Activated CD8-positive, alpha-beta memory T cell treated with anti-CD3 and anti-CD28 coated beads, Interleukin-2, amount 50 U/mL, for 4 hours (primary cell): ENCODE results near the gene APOBEC2.

Experiments
- DNase-seq: peaks from one replicate; pipeline ENCODE4 v3.0.0-alpha.2; 2020

APOBEC2 gene

GRCh38 chr6:41062056-41062455 is 9.1 kb downstream of the APOBEC2 start:
- DNase-seq = no peak

- no peak for DNase-seq
These were observed 10.9 kb downstream of the APOBEC2 start for GRCh38 chr6:41063884-41064285.

GRCh38 chr6:41064841-41065240 is 11.8 kb downstream of the APOBEC2 start:
- DNase-seq = no peak

GRCh38 chr6:41065550-41066026 is 12.6 kb downstream of the APOBEC2 start:
- DNase-seq = no peak

GRCh38 chr6:41066867-41067304 is 13.9 kb downstream of the APOBEC2 start:
- peak; percentile 70 for DNase-seq

- peak; percentile 61 for DNase-seq
These were observed 18.5 kb downstream of the APOBEC2 start for GRCh38 chr6:41071501-41071922.

- DNase-seq = peak; percentile 99
These were observed 19.2 kb downstream of the APOBEC2 start, which contains the start of gene OARD1 for GRCh38 chr6:41071923-41072835. Gene OARD1, minus strand, starts transcription at chr6:41072356. Its CDS starts 722 bp downstream, at chr6:41071634.

GRCh38 chr6:41072836-41073202 is 19.8 kb downstream of the APOBEC2 start, which contains the start of gene NFYA:
Gene NFYA, plus strand, starts transcription at chr6:41072974. Its CDS starts 6,116 bp downstream, at chr6:41079090.
- peak; percentile 100 for DNase-seq

GRCh38 chr6:41073203-41073967 is 20.4 kb downstream of the APOBEC2 start:
- peak; percentile 80 for DNase-seq

GRCh38 chr6:41073968-41074691 is 21.1 kb downstream of the APOBEC2 start:
- DNase-seq = no peak

- DNase-seq = no peak
These were observed 21.9 kb downstream of the APOBEC2 start for GRCh38 chr6:41074692-41075436.

GRCh38 chr6:41075651-41076626 is 22.9 kb downstream of the APOBEC2 start:
- no peak for DNase-seq

GRCh38 chr6:41077536-41077935 is 24.5 kb downstream of the APOBEC2 start:
- DNase-seq = no peak

- DNase-seq = no peak
These were observed 25.1 kb downstream of the APOBEC2 start for GRCh38 chr6:41078101-41078500.

GRCh38 chr6:41079080-41079479 is 26.1 kb downstream of the APOBEC2 start:
- DNase-seq = no peak

- no peak for DNase-seq
These were observed 27.6 kb downstream of the APOBEC2 start for GRCh38 chr6:41080621-41081020.

- no peak for DNase-seq
These were observed 30.1 kb downstream of the APOBEC2 start for GRCh38 chr6:41083072-41083471.

GRCh38 chr6:41085182-41085581 is 32.2 kb downstream of the APOBEC2 start:
- DNase-seq = no peak

GRCh38 chr6:41088451-41088850 is 35.4 kb downstream of the APOBEC2 start:
- DNase-seq = no peak

- no peak for DNase-seq
These were observed 38.1 kb downstream of the APOBEC2 start for GRCh38 chr6:41090841-41091761.
